Upper lobe of left lung (tissue), 4 donors: Measurements from ENCODE around the gene GTF2A1L.

ENCODE experiments used
- EP300 ChIP-seq, 4 donors: sonication (generic); formaldehyde crosslinking; IDR thresholded peaks; one replicate each; pipeline ENCODE4 v1.5.1; 2017; ENCODE audit warnings: antibody characterized with exemption in 4 of 4, control low read depth in 2 of 4
- POLR2AphosphoS5 ChIP-seq, 2 donors: sonication (generic); formaldehyde crosslinking; IDR thresholded peaks; one replicate each; pipeline ENCODE4 v1.5.1; 2017; ENCODE audit warnings: antibody characterized with exemption in 2 of 2
- TF ChIP-seq, protein P1 (sequence below), 6 experiments: fragments of 450-650 bp in 4 of 6; fragments of 200-600 bp in 2 of 6; sonication (generic) in 2 of 6; IDR thresholded peaks; one replicate each; pipeline ENCODE4 v1.5.1; 2016 to 2019; ENCODE audit warnings: antibody characterized with exemption in 6 of 6

GRCh38 chr2:48709096-48710034, 91.7 kb downstream of the GTF2A1L start:
- TF ChIP-seq, protein P1, sequence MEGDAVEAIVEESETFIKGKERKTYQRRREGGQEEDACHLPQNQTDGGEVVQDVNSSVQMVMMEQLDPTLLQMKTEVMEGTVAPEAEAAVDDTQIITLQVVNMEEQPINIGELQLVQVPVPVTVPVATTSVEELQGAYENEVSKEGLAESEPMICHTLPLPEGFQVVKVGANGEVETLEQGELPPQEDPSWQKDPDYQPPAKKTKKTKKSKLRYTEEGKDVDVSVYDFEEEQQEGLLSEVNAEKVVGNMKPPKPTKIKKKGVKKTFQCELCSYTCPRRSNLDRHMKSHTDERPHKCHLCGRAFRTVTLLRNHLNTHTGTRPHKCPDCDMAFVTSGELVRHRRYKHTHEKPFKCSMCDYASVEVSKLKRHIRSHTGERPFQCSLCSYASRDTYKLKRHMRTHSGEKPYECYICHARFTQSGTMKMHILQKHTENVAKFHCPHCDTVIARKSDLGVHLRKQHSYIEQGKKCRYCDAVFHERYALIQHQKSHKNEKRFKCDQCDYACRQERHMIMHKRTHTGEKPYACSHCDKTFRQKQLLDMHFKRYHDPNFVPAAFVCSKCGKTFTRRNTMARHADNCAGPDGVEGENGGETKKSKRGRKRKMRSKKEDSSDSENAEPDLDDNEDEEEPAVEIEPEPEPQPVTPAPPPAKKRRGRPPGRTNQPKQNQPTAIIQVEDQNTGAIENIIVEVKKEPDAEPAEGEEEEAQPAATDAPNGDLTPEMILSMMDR (IDR thresholded peaks at IDR 0.05) = no peak
- TF ChIP-seq EP300 (IDR thresholded peaks at IDR 0.05) (no peak), POLR2AphosphoS5 (IDR thresholded peaks at IDR 0.05) (no peak)
